ENCODE data around the gene CACTIN.

The CACTIN gene

GRCh38 chr19:3646336-3647092 is 19.9 kb upstream of the CACTIN start:
- no peak for DNase-seq (ENCODE audit: extremely low read depth, low read depth)
- no peak for TF ChIP-seq CTCF (IDR thresholded peaks at IDR 0.05; ENCODE audit: low read depth, low read length)

GRCh38 chr19:3645726-3646125 is 19.1 kb upstream of the CACTIN start:
- no peak for DNase-seq (ENCODE audit: extremely low read depth, low read depth)
- TF ChIP-seq CTCF (IDR thresholded peaks at IDR 0.05; ENCODE audit: low read depth, low read length): no peak

GRCh38 chr19:3645067-3645396 is 18.4 kb upstream of the CACTIN start:
- no peak for TF ChIP-seq CTCF (IDR thresholded peaks at IDR 0.05; ENCODE audit: low read depth, low read length)
- no peak for DNase-seq (ENCODE audit: extremely low read depth, low read depth)

- no peak for TF ChIP-seq CTCF (IDR thresholded peaks at IDR 0.05; ENCODE audit: low read depth, low read length)
- no peak for DNase-seq (ENCODE audit: extremely low read depth, low read depth)
These were observed 17.9 kb upstream of the CACTIN start for GRCh38 chr19:3644351-3645066.

GRCh38 chr19:3643674-3644313 is 17.2 kb upstream of the CACTIN start:
- no peak for DNase-seq (ENCODE audit: extremely low read depth, low read depth)
- TF ChIP-seq CTCF (IDR thresholded peaks at IDR 0.05; ENCODE audit: low read depth, low read length): no peak

- no peak for TF ChIP-seq CTCF (IDR thresholded peaks at IDR 0.05; ENCODE audit: low read depth, low read length)
- no peak for DNase-seq (ENCODE audit: extremely low read depth, low read depth)
These were observed 16.5 kb upstream of the CACTIN start for GRCh38 chr19:3642987-3643673.
